UCSD-AML1 (cell line): ENCODE data around the gene ZNF268.
"Not testable (repeated sequence)": the region's sequence is repeated elsewhere in the genome, so short reads cannot be mapped to it uniquely, and the experiment has no call there.

Source experiments
- DNase-seq: peaks from one replicate; lab custom pipeline; 2025; ENCODE audit not compliant: unreplicated experiment; lab: John Stamatoyannopoulos, UW

ZNF268 gene

GRCh38 chr12:133226690-133227089 lies 45.4 kb downstream of the ZNF268 start:
- no peak for DNase-seq

GRCh38 chr12:133227281-133227852 lies 46.1 kb downstream of the ZNF268 start:
- DNase-seq = no peak

- DNase-seq = no peak
Measured at GRCh38 chr12:133231001-133231400, 49.7 kb downstream of the ZNF268 start.

- DNase-seq = no peak
Measured at GRCh38 chr12:133233006-133233405, 51.7 kb downstream of the ZNF268 start.

- no peak for DNase-seq
Measured at GRCh38 chr12:133233993-133234564, 52.8 kb downstream of the ZNF268 start.

GRCh38 chr12:133234971-133235370 lies 53.7 kb downstream of the ZNF268 start:
- DNase-seq = no peak

- no peak for DNase-seq
Measured at GRCh38 chr12:133235401-133236112, 54.3 kb downstream of the ZNF268 start, which contains the start of gene ANHX. TSS of gene ANHX (minus strand) at chr12:133235877. CDS start at chr12:133234356, 1,521 bp downstream.

- no peak for DNase-seq
Measured at GRCh38 chr12:133236144-133236543, 54.8 kb downstream of the ZNF268 start.

GRCh38 chr12:133236556-133236955 lies 55.3 kb downstream of the ZNF268 start:
- DNase-seq = no peak

GRCh38 chr12:133251732-133252131 lies 70.4 kb downstream of the ZNF268 start:
- no peak for DNase-seq

- not testable (repeated sequence) for DNase-seq
Measured at GRCh38 chr12:133255833-133256232, 74.5 kb downstream of the ZNF268 start.

- DNase-seq = no peak
Measured at GRCh38 chr12:133256321-133256720, 75.0 kb downstream of the ZNF268 start.

- DNase-seq = no peak
Measured at GRCh38 chr12:133264173-133264572, 82.9 kb downstream of the ZNF268 start.
